CD4-positive, alpha-beta T cell treated with Interleukin-17A for 4 hours (primary cell): ENCODE results near the gene EFNA4.
A peak's percentile ranks its signal among the peaks of the same experiment; 100 is the strongest.

Experiments
- DNase-seq: peaks from one replicate; pipeline ENCODE4 v3.0.0-alpha.2; 2020; ENCODE audit warnings: mixed read lengths

EFNA4 gene

GRCh38 chr1:155052439-155053395 lies 10.8 kb upstream of the EFNA4 start:
- DNase-seq = peak; percentile 46

- DNase-seq = no peak
These were observed 9.9 kb upstream of the EFNA4 start for GRCh38 chr1:155053531-155054105.

- no peak for DNase-seq
These were observed 6.4 kb upstream of the EFNA4 start for GRCh38 chr1:155057104-155057503.

DNA sequence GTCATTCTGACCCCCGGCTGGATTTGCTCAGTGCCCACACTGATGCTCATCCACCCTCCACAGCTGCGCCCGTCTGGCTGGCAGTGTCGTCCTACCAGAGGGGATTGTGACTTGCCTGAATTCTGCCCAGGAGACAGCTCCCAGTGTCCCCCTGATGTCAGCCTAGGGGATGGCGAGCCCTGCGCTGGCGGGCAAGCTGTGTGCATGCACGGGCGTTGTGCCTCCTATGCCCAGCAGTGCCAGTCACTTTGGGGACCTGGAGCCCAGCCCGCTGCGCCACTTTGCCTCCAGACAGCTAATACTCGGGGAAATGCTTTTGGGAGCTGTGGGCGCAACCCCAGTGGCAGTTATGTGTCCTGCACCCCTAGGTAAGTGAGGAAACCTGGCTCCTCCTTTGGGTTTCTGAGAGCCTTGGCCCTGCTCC lies 5.7 kb upstream of the EFNA4 start:
- no peak for DNase-seq

GRCh38 chr1:155060736-155061135 lies 2.8 kb upstream of the EFNA4 start:
- DNase-seq = no peak

DNA sequence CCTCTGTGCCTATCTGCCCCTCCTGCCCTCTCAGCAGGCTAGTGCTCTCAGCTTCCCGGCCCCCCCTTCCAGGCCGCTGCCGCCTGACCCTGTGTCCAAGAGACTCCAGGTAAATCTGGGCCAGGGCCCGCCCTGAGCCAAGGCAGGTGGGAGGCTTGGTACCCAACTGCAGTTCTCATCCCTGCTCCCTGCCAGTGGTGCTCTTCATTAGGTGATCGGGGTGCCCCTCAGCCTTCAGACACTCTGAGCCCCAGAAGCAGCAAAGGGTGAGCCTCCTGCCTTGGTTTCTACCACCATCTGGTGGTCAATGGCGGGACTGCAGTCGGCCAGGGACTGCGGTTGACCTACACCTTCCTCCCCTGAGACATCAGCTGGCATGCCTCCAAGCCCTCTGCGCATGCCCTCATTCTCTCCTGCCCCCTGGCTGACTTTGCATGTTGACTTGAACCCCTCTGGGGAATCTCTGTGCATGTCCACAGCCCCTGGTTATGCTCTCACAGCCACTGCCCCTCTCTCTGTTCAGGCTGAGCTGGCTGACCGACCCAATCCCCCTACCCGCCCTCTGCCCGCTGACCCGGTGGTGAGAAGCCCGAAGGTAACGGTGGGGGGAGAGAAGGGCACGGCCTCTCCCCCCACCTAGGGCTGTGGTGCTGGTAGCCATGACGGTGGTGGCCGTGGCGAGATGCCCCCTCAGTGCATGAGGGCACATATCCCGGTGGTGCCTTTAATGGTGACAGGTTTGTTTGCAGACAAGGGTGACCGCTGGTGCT lies 2.0 kb upstream of the EFNA4 start:
- peak; percentile 97 for DNase-seq

DNA sequence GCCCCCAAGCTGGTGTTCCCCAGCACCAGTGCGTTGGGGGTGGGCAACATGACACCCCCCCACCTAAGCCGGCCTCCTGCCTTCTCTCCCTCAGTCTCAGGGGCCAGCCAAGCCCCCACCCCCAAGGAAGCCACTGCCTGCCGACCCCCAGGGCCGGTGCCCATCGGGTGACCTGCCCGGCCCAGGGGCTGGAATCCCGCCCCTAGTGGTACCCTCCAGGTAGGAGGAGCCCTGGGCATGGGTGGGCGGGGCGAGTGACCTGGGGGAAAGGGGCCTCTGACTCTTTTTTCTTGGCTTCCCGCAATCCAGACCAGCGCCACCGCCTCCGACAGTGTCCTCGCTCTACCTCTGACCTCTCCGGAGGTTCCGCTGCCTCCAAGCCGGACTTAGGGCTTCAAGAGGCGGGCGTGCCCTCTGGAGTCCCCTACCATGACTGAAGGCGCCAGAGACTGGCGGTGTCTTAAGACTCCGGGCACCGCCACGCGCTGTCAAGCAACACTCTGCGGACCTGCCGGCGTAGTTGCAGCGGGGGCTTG lies 1.3 kb upstream of the EFNA4 start:
- DNase-seq = no peak

- DNase-seq = peak; percentile 81
These were observed 683 bp upstream of the EFNA4 start for GRCh38 chr1:155062702-155063411.

GRCh38 chr1:155064111-155064831 lies 731 bp downstream of the EFNA4 start:
- DNase-seq = no peak

GRCh38 chr1:155064832-155065429 lies 1.4 kb downstream of the EFNA4 start:
- DNase-seq = no peak

GRCh38 chr1:155066777-155067176 lies 3.2 kb downstream of the EFNA4 start:
- DNase-seq = no peak

- DNase-seq = no peak
These were observed 5.1 kb downstream of the EFNA4 start for GRCh38 chr1:155068599-155068998.

DNA sequence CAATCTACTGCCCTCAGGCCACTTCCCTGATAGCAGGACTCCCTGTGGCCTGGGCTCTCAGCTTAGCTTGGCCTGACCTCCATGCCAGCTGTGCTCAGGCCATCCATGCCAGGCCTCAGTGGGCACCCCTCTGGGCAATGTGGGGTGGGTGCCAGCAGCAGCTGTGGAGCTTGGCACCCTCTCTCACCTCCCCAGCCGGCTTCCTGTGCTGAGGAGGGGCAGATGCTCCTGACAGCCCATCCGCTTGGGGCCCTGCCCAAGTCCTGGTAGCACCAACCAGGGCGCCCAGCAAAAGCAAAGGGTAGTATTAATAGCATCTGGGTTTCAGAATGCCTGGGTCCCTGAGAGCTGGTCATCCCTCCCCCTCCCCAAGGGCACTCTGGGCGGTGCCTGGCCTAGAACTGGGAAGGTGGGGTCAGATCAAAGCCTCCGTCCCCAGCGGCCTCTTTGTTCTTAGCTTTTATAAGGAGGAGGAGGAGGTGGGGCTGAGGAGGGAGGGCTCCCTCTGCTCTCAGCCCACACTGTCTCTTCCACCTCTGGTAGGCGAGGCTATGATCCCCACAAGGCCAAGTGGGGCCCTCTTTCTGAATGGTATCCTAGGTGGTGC lies 6.1 kb downstream of the EFNA4 start:
- DNase-seq = no peak

- no peak for DNase-seq
These were observed 6.7 kb downstream of the EFNA4 start for GRCh38 chr1:155070158-155070621.

DNA sequence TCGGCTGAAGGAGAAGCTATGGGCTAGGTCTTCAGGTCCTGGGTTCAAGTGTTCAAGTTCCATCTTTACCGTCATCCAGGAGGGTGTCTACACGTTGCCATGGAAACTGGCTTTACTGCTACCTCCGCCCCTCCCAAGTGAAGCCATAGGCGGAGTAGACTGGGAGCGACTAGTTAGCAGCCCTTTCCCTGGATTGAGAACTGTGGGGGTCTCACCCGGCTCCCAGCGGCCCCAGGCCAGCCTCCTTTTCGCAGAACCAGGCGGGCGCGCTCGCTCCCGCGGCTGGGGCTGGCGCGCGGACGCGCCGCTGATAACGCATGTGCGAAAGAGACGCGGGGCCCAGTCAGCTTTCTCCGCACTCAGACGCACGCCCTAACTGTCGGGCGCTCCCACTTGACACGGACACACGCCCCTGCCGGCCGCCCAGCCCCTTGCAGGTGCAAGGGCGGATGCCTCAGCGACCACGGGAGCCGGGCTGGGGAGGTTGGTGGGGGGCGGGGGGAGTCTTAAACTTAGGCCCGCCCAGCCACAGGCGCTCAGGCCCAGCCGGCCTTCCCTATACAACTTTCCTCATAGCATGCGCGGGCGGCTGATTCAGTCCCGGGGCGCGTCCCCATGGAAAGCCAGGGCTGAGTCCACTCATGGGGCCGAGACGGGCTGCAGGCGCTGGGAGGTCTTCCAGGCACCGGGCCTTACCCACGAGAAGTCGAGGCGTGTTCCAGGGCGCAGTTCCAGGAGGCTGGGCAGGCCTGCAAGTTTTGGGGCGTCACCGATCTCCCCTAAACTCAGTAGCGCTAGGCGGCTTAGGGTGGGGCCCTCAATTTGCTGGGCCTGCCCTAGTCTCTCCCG lies 7.4 kb downstream of the EFNA4 start:
- DNase-seq = peak; percentile 82

GRCh38 chr1:155071701-155072100 lies 8.2 kb downstream of the EFNA4 start:
- DNase-seq = no peak

DNA sequence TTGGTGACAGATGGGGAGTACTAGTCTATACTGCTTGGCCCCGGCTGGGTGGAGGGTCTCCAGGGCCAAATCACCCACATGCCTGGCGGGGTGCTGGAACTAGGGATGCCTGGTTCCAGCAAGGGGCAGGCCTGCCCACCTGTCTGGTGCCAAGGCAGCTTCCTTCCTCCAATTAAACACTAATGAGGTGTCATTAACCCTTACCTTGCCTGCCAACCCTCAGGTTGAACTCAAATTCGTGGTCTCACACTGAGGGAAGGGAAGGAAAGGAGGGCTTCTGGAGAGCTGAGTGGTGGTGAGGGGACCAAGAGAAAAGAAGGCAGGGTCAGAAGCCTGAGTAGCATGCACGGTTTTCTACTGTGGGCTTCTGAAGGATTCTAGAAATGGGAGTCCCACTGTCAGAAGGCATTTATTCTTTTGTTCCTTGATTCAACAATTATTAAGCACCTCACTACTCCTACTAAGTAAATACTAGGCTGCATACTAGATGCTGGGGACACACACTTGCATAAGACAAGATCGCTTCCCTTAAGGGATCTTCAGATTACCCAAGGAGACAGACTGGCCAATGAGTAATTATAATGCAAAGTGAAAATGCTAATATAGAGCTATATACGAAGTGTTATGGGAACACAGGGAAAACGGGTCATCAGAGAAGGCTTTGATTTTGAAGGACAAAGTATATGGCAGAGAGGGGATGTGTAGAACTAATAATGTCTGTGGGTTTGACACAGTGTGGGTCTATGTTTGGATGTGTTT lies 9.2 kb downstream of the EFNA4 start:
- no peak for DNase-seq

DNA sequence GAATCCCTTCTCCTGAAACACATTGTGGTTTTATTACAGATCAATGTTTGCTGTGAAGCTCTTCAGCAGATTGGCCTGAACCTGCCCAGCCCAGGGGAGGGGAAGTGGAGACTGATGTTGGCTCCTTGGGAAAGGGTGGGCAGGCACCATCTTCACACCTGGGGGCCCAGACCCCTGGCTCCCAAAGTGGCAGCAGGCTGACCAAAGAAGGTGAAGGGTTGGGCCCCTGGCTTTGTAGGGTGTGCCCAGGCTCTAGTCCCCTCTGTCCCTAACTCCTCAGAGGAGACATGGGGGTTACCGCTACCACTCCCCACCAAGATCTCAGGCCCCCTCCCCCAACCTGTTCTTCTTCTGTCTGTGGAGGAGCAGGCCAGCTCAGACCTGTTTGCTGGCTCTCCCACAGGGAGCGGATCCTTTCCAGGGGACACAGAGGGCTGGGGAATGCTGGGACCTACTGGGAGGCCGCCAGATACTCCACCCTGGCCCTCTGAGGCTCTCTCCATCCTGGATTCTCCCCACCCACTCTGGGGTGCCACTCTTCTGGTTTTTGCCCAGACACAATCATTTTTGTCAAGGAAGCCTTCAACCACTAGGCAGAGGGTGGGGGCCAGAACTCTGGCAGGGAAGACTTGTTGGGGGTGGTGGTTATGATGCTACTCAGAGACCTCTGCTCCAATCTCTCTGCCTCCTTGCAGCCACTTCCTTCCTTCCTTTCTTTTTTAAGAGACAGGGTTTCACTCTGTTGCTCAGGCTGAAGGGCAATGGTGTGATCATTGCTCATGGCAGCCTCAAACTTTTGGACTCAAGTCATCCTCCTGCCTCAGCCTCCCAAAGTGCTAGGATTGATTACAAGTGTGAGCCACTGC lies 10.1 kb downstream of the EFNA4 start:
- no peak for DNase-seq
